Lower leg skin (tissue), 3 donors: Measurements from ENCODE around the gene GASK1A.

Experiments used
- CTCF ChIP-seq, 3 donors: fragments of 450-650 bp; IDR thresholded peaks; one replicate each; pipeline ENCODE4 v1.5.1; 2016; ENCODE audit warnings: antibody characterized with exemption in 3 of 3, mild to moderate bottlenecking in 3 of 3, moderate library complexity in 2 of 3
- POLR2A ChIP-seq, 2 donors: fragments of 450-650 bp; IDR thresholded peaks; one replicate each; pipeline ENCODE4 v1.6.1; 2016 to 2017; ENCODE audit warnings: antibody characterized with exemption in 2 of 2, mild to moderate bottlenecking in 1 of 2, moderate library complexity in 1 of 2

- TF ChIP-seq CTCF (IDR thresholded peaks at IDR 0.05): no peak
- TF ChIP-seq POLR2A (IDR thresholded peaks at IDR 0.05): no peak
These were observed 49.8 kb downstream of the GASK1A start for GRCh38 chr3:43028678-43029490.
